ENCODE measurements around the gene CD8A. TPM values are rescaled to one million over a fixed set of nuclear protein-coding genes. Genes with fewer than 3 reads are reported as not detected.

The CD8A gene
- total RNA-seq, 4 donors from 2014 or later: 0.83 to 5.5 (median 1.1) TPM

DNA sequence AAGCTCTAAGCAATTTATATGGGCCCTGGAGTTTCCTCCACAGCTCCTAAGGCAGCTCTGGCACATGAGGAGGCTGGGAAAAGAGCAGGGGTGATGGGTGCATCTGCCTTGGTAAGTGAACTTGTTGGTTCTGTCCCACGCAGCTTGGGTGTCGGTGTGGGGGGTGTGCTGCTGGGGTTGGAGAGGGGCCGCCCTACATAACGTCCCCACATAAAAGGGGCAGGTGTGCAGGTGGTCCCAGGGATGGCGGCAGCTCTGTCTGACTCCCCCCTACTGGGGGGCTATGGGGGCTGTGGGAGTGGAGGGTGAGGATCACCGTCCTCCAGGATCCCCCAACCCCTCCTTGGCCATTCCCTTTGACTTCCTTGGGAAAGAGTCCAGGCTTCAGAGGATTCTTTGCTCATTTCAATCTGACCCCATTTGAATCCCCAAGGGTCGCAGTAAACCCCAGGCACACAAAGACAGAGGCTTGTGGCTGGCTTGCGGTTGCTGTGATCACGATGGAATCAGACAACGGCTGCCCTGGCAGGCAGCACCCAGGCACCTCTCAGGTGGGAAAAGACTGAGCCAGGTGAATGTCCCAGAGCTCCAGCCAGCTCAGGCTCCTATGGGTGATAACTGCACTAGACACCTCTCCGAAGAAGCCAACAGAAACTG lies 34.5 kb upstream of the CD8A start:
- Histone ChIP-seq H3K27ac (replicated peaks in 1 of 4) (no peak overlapping the region), H3K36me3 (no peaks in the 10 kb centered on the region), H3K27me3 (peaks cover 0 to 23% (median 0%) of the 10 kb centered on the region in 4 donors), H3K4me1 (no peaks in the 10 kb centered on the region), H3K4me3 (no peak overlapping the region), H3K9me3 (peaks cover 0 to 8% (median 4%) of the 10 kb centered on the region in 4 donors)
- no peak for TF ChIP-seq POLR2A (IDR thresholded peaks at IDR 0.05; ENCODE audit: low read depth)
- TF ChIP-seq, protein P1, sequence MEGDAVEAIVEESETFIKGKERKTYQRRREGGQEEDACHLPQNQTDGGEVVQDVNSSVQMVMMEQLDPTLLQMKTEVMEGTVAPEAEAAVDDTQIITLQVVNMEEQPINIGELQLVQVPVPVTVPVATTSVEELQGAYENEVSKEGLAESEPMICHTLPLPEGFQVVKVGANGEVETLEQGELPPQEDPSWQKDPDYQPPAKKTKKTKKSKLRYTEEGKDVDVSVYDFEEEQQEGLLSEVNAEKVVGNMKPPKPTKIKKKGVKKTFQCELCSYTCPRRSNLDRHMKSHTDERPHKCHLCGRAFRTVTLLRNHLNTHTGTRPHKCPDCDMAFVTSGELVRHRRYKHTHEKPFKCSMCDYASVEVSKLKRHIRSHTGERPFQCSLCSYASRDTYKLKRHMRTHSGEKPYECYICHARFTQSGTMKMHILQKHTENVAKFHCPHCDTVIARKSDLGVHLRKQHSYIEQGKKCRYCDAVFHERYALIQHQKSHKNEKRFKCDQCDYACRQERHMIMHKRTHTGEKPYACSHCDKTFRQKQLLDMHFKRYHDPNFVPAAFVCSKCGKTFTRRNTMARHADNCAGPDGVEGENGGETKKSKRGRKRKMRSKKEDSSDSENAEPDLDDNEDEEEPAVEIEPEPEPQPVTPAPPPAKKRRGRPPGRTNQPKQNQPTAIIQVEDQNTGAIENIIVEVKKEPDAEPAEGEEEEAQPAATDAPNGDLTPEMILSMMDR (IDR thresholded peaks at IDR 0.05): no peak
- TF ChIP-seq POLR2AphosphoS5 (IDR thresholded peaks at IDR 0.05): no peak
- TF ChIP-seq EP300 (IDR thresholded peaks at IDR 0.05): no peak
- DNase-seq (ENCODE audit: extremely low spot score): no peak
- WGBS: 91% methylated on average over 8 of the region's 11 CpGs
- intact Hi-C loops (cut with DNase I): no loop called here

DNA sequence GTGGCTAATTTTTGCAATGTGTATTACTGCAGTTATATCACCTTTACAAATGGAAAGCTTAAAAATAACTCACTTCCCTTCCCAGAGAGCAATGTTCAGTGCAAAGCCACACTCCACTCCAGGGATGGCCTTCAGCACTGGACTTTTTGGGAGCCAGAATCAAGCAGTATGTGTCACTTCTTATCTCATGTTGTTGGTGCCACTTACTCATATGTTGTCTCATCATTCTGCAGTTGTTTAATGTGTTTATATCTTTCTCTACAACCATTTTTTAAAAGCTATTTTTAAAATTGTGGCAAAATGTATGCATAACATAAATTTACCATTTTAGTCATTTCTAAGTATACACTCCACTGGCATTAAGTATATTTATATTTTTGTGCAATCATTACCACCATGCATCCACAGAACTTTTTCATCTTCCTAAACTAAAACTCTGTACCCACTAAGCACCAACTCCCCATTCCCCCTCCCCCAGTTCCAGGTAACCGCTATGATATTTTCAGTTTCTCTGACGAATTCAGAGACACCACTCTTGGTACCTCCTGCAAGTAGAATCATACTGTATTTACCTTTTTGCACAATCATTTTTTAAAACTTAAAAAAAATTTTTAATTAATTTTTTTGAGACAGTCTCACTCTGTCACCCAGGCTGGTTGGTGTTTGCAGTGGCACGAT lies 32.1 kb upstream of the CD8A start:
- Histone ChIP-seq H3K4me1 (no peaks in the 10 kb centered on the region), H3K27me3 (peaks cover 0 to 23% (median 0%) of the 10 kb centered on the region in 4 donors), H3K9me3 (peaks cover 0 to 8% (median 4%) of the 10 kb centered on the region in 4 donors), H3K4me3 (no peak overlapping the region), H3K36me3 (no peaks in the 10 kb centered on the region), H3K27ac (replicated peaks in 1 of 4) (no peak overlapping the region)
- TF ChIP-seq POLR2A (IDR thresholded peaks at IDR 0.05; ENCODE audit: low read depth): no peak
- WGBS: 95% methylated on average over 3 of the region's 3 CpGs
- DNase-seq (ENCODE audit: extremely low spot score): no peak
- intact Hi-C loops (cut with DNase I): no loop called here

DNA sequence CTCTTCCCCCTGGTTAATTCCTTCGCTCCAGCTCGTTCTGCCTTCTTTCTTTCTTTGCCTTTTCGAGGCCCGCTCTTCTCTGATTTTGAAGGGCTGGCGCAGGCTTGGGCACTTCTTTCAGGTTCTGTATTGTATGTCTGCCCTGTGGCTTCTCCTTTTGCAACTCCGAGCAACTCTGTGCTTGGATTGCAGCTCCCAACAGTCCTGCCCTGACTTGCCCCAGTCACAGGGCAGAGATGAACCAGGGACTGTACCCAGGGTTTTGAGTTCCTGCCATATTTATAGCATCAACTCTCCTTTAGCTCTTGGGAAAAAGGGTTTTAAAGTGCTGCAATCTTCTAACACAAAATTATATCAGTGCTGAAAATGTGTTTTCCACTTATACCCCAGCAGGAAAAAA lies 31.1 kb upstream of the CD8A start:
- Histone ChIP-seq H3K36me3 (no peaks in the 10 kb centered on the region), H3K27me3 (peaks cover 0 to 23% (median 0%) of the 10 kb centered on the region in 4 donors), H3K4me1 (no peaks in the 10 kb centered on the region), H3K4me3 (no peak overlapping the region), H3K9me3 (peaks cover 0 to 8% (median 4%) of the 10 kb centered on the region in 4 donors), H3K27ac (replicated peaks in 1 of 4) (no peak overlapping the region)
- 93% methylated on average over 6 of the region's 6 CpGs for WGBS
- intact Hi-C loops (cut with DNase I): no loop called here
- no peak for DNase-seq (ENCODE audit: extremely low spot score)
- TF ChIP-seq EP300 (IDR thresholded peaks at IDR 0.05) (no peak), POLR2A (IDR thresholded peaks at IDR 0.05; ENCODE audit: low read depth) (no peak)

DNA sequence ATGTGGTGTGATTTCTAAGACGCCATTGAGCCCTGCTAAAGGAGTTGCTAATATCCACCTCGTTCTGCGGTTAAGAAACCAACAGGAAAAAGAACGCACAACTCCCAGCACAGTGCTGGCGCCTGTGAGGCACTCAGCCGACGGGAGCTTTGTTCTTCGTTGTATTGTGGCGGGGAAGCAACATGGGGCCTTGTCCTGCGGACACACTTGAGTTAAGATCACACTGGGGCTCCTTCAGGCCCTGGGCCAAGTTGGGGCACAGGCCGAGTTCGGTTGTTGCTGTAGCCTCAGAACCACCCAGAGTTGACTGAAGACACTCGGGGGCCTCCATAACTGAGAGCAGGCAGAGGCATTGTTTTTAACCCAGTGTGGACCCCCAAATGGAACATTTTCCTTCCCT lies 30.6 kb upstream of the CD8A start:
- H3K36me3 ChIP-seq: no peaks in the 10 kb centered on the region
- intact Hi-C loops (cut with DNase I): no loop called here
- peaks cover 0 to 23% (median 0%) of the 10 kb centered on the region in 4 donors for H3K27me3 ChIP-seq
- no peak for DNase-seq (ENCODE audit: extremely low spot score)
- H3K27ac ChIP-seq (replicated peaks in 1 of 4): no peak overlapping the region
- no peak overlapping the region for H3K4me3 ChIP-seq
- TF ChIP-seq POLR2A (IDR thresholded peaks at IDR 0.05; ENCODE audit: low read depth) (no peak), EP300 (IDR thresholded peaks at IDR 0.05) (no peak), POLR2AphosphoS5 (IDR thresholded peaks at IDR 0.05) (no peak)
- TF ChIP-seq, protein P1 (IDR thresholded peaks at IDR 0.05): no peak
- WGBS: 90% methylated on average over 11 of the region's 13 CpGs
- no peaks in the 10 kb centered on the region for H3K4me1 ChIP-seq
- peaks cover 0 to 8% (median 4%) of the 10 kb centered on the region in 4 donors for H3K9me3 ChIP-seq

DNA sequence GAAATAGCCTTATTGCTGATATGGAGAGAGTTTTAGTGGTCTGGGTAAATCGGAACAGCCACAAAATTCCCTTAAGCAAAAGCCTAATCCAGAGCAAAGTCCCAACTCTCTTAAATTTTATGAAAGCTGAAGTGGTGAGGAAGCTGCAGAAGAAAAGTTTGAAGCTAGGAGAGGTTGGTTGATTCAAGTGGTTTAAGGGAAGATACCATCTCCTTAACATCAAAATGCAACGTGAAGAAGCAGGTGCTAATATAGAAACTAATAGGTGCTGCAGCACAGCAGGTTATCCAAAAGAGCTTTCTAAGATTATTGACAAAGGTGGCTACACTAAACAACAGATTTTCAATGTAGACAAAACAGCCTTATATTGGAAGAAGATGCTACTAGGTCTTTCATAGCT lies 28.2 kb upstream of the CD8A start:
- H3K4me1 ChIP-seq: no peaks in the 10 kb centered on the region
- peaks cover 0 to 22% (median 0%) of the 10 kb centered on the region in 4 donors for H3K27me3 ChIP-seq
- intact Hi-C loops (cut with DNase I): no loop called here
- WGBS: 98% methylated on average over 2 of the region's 2 CpGs
- H3K27ac ChIP-seq (replicated peaks in 1 of 4): no peak overlapping the region
- TF ChIP-seq, protein P1 (IDR thresholded peaks at IDR 0.05): no peak
- TF ChIP-seq POLR2AphosphoS5 (IDR thresholded peaks at IDR 0.05) (no peak), POLR2A (IDR thresholded peaks at IDR 0.05; ENCODE audit: low read depth) (no peak), EP300 (IDR thresholded peaks at IDR 0.05) (no peak)
- H3K9me3 ChIP-seq: peaks cover 0 to 8% (median 4%) of the 10 kb centered on the region in 4 donors
- no peak for DNase-seq (ENCODE audit: extremely low spot score)
- H3K36me3 ChIP-seq: no peaks in the 10 kb centered on the region
- no peak overlapping the region for H3K4me3 ChIP-seq

Data from esophagus muscularis mucosa (tissue), 4 donors.